ENCODE results near the gene SH3BP2.

DNA sequence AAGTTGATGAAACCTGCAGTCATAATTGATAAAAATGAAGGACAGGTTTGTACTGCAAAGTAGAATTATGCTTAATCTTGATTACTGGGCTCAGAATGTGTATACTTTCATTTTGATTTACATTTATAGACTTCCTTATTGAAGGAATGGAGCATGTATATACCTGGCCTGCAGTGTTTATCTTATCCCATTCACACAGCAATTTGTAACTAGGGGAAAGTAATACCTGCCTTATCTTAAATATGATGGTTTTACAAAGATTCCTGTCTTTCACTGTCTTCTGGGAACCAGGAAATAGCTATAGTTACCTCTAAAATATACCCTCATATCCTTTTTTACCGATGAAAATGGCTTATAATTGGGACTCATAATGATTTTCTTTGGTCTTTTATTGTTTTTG lies 80.4 kb downstream of the SH3BP2 start:
- TF ChIP-seq POLR2AphosphoS5 (IDR thresholded peaks at IDR 0.05; ENCODE audit: borderline replicate concordance, low read depth, low read length) (no peak), FOXP2 (optimal IDR thresholded peaks at IDR 0.05; ENCODE audit: control extremely low read depth, extremely low read length, insufficient read depth) (no peak)
